Mesenchymal stem cell (in vitro differentiated cells and primary cell): ENCODE results near the gene RPLP2.
A peak's percentile ranks its signal among the peaks of the same experiment; 100 is the strongest.

Experiments
- DNase-seq: peaks from one replicate; pipeline ENCODE4 v3.0.0-alpha.2; 2013
- H2AFZ ChIP-seq: one replicate; pipeline ENCODE4 v1.6.1; 2013; ENCODE audit warnings: low read depth, mild to moderate bottlenecking, control low read depth, inconsistent platforms, low read length, moderate library complexity
- H2AK5ac ChIP-seq: 2 replicates; pipeline ENCODE4 v1.6.1; 2013; ENCODE audit warnings: low read length, moderate library complexity, mild to moderate bottlenecking, inconsistent platforms; ENCODE audit not compliant: severe bottlenecking
- H2BK120ac ChIP-seq: one replicate; pipeline ENCODE4 v1.6.1; 2013; ENCODE audit warnings: low read depth, mild to moderate bottlenecking, inconsistent platforms, low read length, moderate library complexity
- H2BK12ac ChIP-seq, 2 experiments: one replicate each; pipeline ENCODE4 v1.6.1; 2013; ENCODE audit warnings: inconsistent platforms in 2 of 2, low read length in 2 of 2, mild to moderate bottlenecking in 2 of 2, moderate library complexity in 2 of 2, control low read depth in 1 of 2
- H2BK15ac ChIP-seq: one replicate; pipeline ENCODE4 v1.6.1; 2013; ENCODE audit warnings: mild to moderate bottlenecking, low read depth, inconsistent platforms; ENCODE audit not compliant: poor library complexity, severe bottlenecking
- H2BK5ac ChIP-seq: 2 replicates; pipeline ENCODE4 v1.6.1; 2013; ENCODE audit warnings: low read depth, mild to moderate bottlenecking, low read length, control low read depth, inconsistent platforms; ENCODE audit not compliant: poor library complexity, severe bottlenecking
- H3K14ac ChIP-seq, 2 experiments: one replicate each; pipeline ENCODE4 v1.6.1; 2013; ENCODE audit warnings: inconsistent platforms in 2 of 2, low read length in 2 of 2, control low read depth in 1 of 2, mild to moderate bottlenecking in 1 of 2, moderate library complexity in 1 of 2
- H3K18ac ChIP-seq, 2 experiments: one replicate each; pipeline ENCODE4 v1.6.1; 2013; ENCODE audit warnings: inconsistent platforms in 2 of 2, low read length in 2 of 2, control low read depth in 1 of 2, low read depth in 1 of 2, mild to moderate bottlenecking in 1 of 2
- H3K23ac ChIP-seq, 2 experiments: one replicate each; pipeline ENCODE4 v1.6.1; 2013; ENCODE audit warnings: inconsistent platforms in 2 of 2, low read length in 2 of 2, mild to moderate bottlenecking in 2 of 2, moderate library complexity in 2 of 2, control low read depth in 1 of 2
- H3K27ac ChIP-seq: 2 replicates; pipeline ENCODE4 v1.5.1; 2013; ENCODE audit warnings: mild to moderate bottlenecking, moderate library complexity, low read length, control low read depth, inconsistent platforms; ENCODE audit not compliant: poor library complexity, severe bottlenecking
- H3K27me3 ChIP-seq, 2 experiments: 2 replicates each; pipeline versions ENCODE4 v1.6.1 to v1.7.0; 2013; ENCODE audit warnings: low read length in 2 of 2, mild to moderate bottlenecking in 2 of 2, moderate library complexity in 2 of 2, control low read depth in 1 of 2, inconsistent platforms in 1 of 2; ENCODE audit not compliant: control insufficient read depth in 1 of 2, insufficient read depth in 1 of 2
- H3K36me3 ChIP-seq, 2 experiments: 2 replicates each; pipeline versions ENCODE4 v1.6.1 to v1.7.0; 2013; ENCODE audit warnings: low read length in 2 of 2, control low read depth in 1 of 2, inconsistent platforms in 1 of 2, low read depth in 1 of 2, mild to moderate bottlenecking in 1 of 2; ENCODE audit not compliant: insufficient read depth in 2 of 2, control insufficient read depth in 1 of 2
- H3K4ac ChIP-seq, 2 experiments: one replicate each; pipeline ENCODE4 v1.6.1; 2013; ENCODE audit warnings: inconsistent platforms in 2 of 2, low read length in 2 of 2, mild to moderate bottlenecking in 2 of 2, moderate library complexity in 2 of 2, control low read depth in 1 of 2, low read depth in 1 of 2
- H3K4me1 ChIP-seq: 2 replicates; pipeline ENCODE4 v1.6.1; 2013; ENCODE audit warnings: low read depth, low read length, control low read depth; ENCODE audit not compliant: control insufficient read depth, insufficient read depth
- H3K4me2 ChIP-seq: 2 replicates; pipeline ENCODE4 v1.6.1; 2013; ENCODE audit warnings: low read length, mild to moderate bottlenecking, inconsistent platforms; ENCODE audit not compliant: poor library complexity, severe bottlenecking
- H3K4me3 ChIP-seq, 2 experiments: 2 replicates each; pipeline versions ENCODE4 v1.5.1 to v1.7.0; 2013; ENCODE audit warnings: low read length in 2 of 2, mild to moderate bottlenecking in 2 of 2, control low read depth in 1 of 2, low read depth in 1 of 2; ENCODE audit not compliant: insufficient read depth in 1 of 2
- H3K79me1 ChIP-seq: replicated peaks from 2 replicates; pipeline ENCODE4 v1.6.1; 2013; ENCODE audit warnings: mild to moderate bottlenecking, control low read depth, low read length, inconsistent platforms; ENCODE audit not compliant: poor library complexity, severe bottlenecking
- H3K9ac ChIP-seq: 2 replicates; pipeline ENCODE4 v1.7.0; 2013; ENCODE audit warnings: mild to moderate bottlenecking, low read length, moderate library complexity
- H3K9me3 ChIP-seq: 2 replicates; pipeline ENCODE4 v1.7.0; 2013; ENCODE audit warnings: mild to moderate bottlenecking, low read length; ENCODE audit not compliant: control insufficient read depth
- H4K8ac ChIP-seq: one replicate; pipeline ENCODE4 v1.6.1; 2013; ENCODE audit warnings: inconsistent platforms, mild to moderate bottlenecking, low read length, moderate library complexity
- H4K91ac ChIP-seq: one replicate; pipeline ENCODE4 v1.6.1; 2013; ENCODE audit warnings: mild to moderate bottlenecking, low read length, inconsistent platforms
- WGBS: methylation state at CpG from one replicate; pipeline ENCODE4 v1.1.7; 2013; ENCODE audit warnings: mixed read lengths; 5-methylcytosine and 5-hydroxymethylcytosine counted together

The RPLP2 gene

GRCh38 chr11:843818-844692, 34.3 kb downstream of the RPLP2 start:
- Histone ChIP-seq H3K27ac (peak overlapping the region; percentile 99), H3K23ac (peak overlapping the region in 1 of 2 experiments; percentile 14), H3K9me3 (no peaks in the 10 kb centered on the region), H3K79me1 (peaks cover 9% of the 10 kb centered on the region), H3K27me3 (no peaks in the 10 kb centered on the region), H2AFZ (no peak overlapping the region), H2BK15ac (peak overlapping the region; percentile 99), H4K91ac (peak overlapping the region; percentile 97), H2BK120ac (peak overlapping the region; percentile 100), H3K36me3 (peaks cover 23 to 27% of the 10 kb centered on the region in 2 experiments), H2BK12ac (peak overlapping the region; percentile 81 to 100), H3K14ac (peak overlapping the region in 1 of 2 experiments; percentile 71), H3K4ac (peak overlapping the region; percentile 96), H3K4me3 (peak overlapping the region; percentile 90 to 94), H2BK5ac (peak overlapping the region; percentile 99), H2AK5ac (peak overlapping the region; percentile 69), H3K9ac (peak overlapping the region; percentile 96), H4K8ac (peak overlapping the region; percentile 97), H3K4me2 (peak overlapping the region; percentile 93), H3K4me1 (peaks cover 67% of the 10 kb centered on the region), H3K18ac (peak overlapping the region; percentile 98 to 99)
- peak; percentile 93 for DNase-seq
- 2% methylated on average over 24 of the region's 25 CpGs for WGBS

- no peaks in the 10 kb centered on the region for H3K9me3 ChIP-seq
These were observed 35.2 kb downstream of the RPLP2 start for GRCh38 chr11:844693-845644.

GRCh38 chr11:845872-846495, 36.2 kb downstream of the RPLP2 start:
- Histone ChIP-seq H2AK5ac (peak overlapping the region; percentile 85), H3K14ac (peak overlapping the region in 1 of 2 experiments; percentile 86), H2AFZ (no peak overlapping the region), H2BK12ac (peak overlapping the region; percentile 100), H2BK120ac (peak overlapping the region; percentile 75), H4K91ac (peak overlapping the region; percentile 97), H2BK15ac (peak overlapping the region; percentile 92), H4K8ac (peak overlapping the region; percentile 83), H3K4me3 (peak overlapping the region in 1 of 2 experiments; percentile 94), H3K4me2 (peak overlapping the region; percentile 93), H3K9ac (peak overlapping the region; percentile 96), H3K18ac (peak overlapping the region; percentile 99 to 100), H3K4ac (peak overlapping the region; percentile 83 to 85), H3K36me3 (peaks cover 3 to 9% of the 10 kb centered on the region in 2 experiments), H2BK5ac (no peak overlapping the region), H3K9me3 (no peaks in the 10 kb centered on the region), H3K4me1 (peaks cover 65% of the 10 kb centered on the region), H3K27ac (peak overlapping the region; percentile 99), H3K23ac (peak overlapping the region in 1 of 2 experiments; percentile 47), H3K27me3 (no peaks in the 10 kb centered on the region), H3K79me1 (peaks cover 15% of the 10 kb centered on the region)
- 63% methylated on average over 8 of the region's 8 CpGs for WGBS
- no peak for DNase-seq

More at GRCh38 chr11:844693-845644, 35.2 kb downstream of the RPLP2 start:
- H3K4me2 ChIP-seq: peak overlapping the region; percentile 93
- peak overlapping the region; percentile 37 to 94 for H3K4me3 ChIP-seq
- peak overlapping the region in 1 of 2 experiments; percentile 95 for H3K23ac ChIP-seq
- peak overlapping the region; percentile 97 for H4K91ac ChIP-seq
- peak overlapping the region; percentile 96 for H3K9ac ChIP-seq
- peak overlapping the region; percentile 100 for H2BK120ac ChIP-seq
- peak overlapping the region; percentile 79 to 96 for H3K4ac ChIP-seq
- 40% methylated on average over 23 of the region's 31 CpGs for WGBS
- DNase-seq: peak; percentile 87
- peak overlapping the region; percentile 99 for H3K27ac ChIP-seq
- peak overlapping the region; percentile 100 for H2BK12ac ChIP-seq
- peak overlapping the region; percentile 99 to 100 for H3K18ac ChIP-seq
- peaks cover 9% of the 10 kb centered on the region for H3K79me1 ChIP-seq
- H4K8ac ChIP-seq: peak overlapping the region; percentile 97
- peak overlapping the region; percentile 45 for H2AK5ac ChIP-seq
- H3K36me3 ChIP-seq: peaks cover 14 to 18% of the 10 kb centered on the region in 2 experiments
- H2BK5ac ChIP-seq: peak overlapping the region; percentile 99
- H2AFZ ChIP-seq: peak overlapping the region; percentile 16
- H3K27me3 ChIP-seq: no peaks in the 10 kb centered on the region
- peak overlapping the region in 1 of 2 experiments; percentile 100 for H3K14ac ChIP-seq
- peaks cover 65% of the 10 kb centered on the region for H3K4me1 ChIP-seq
- H2BK15ac ChIP-seq: peak overlapping the region; percentile 87
